ENCODE data around the gene PDGFB. TPM values are rescaled to one million over a fixed set of nuclear protein-coding genes. Genes with fewer than 3 reads are reported as not detected.
A peak's percentile ranks its signal among the peaks of the same experiment; 100 is the strongest.

Gene PDGFB
- total and polyA plus RNA-seq, 9 of the 15 experiments (the other 6 are each of a cell fraction or from before 2014, with no cell fraction given), result 0.07 to 4.0 (median 0.48) TPM; not detected in 1

- TF ChIP-seq ETS1 (conservative IDR thresholded peaks at IDR 0.05; ENCODE audit: control insufficient read depth, low read depth, low read length), result peak; percentile 38; the same call in 1 of the 2 replicates
- TF ChIP-seq, protein P1, sequence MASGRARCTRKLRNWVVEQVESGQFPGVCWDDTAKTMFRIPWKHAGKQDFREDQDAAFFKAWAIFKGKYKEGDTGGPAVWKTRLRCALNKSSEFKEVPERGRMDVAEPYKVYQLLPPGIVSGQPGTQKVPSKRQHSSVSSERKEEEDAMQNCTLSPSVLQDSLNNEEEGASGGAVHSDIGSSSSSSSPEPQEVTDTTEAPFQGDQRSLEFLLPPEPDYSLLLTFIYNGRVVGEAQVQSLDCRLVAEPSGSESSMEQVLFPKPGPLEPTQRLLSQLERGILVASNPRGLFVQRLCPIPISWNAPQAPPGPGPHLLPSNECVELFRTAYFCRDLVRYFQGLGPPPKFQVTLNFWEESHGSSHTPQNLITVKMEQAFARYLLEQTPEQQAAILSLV (tag; IDR thresholded peaks at IDR 0.05), result no peak
- TF ChIP-seq CBX1 (IDR thresholded peaks at IDR 0.05; ENCODE audit: low read depth), result 0 out of 2 replicates have a peak, but pooled peaks have one; percentile 44
- no peak for TF ChIP-seq PRPF4 (IDR thresholded peaks at IDR 0.05; ENCODE audit: insufficient read depth, low read depth, low read length, poor library complexity, severe bottlenecking)
- TF ChIP-seq SP1 (CRISPR knock-in tag; IDR thresholded peaks at IDR 0.05), result peak; percentile 59; the same call in 1 of the 2 replicates
- peak; percentile 95 for TF ChIP-seq EGR1 (conservative IDR thresholded peaks at IDR 0.05)
- TF ChIP-seq, protein P2, sequence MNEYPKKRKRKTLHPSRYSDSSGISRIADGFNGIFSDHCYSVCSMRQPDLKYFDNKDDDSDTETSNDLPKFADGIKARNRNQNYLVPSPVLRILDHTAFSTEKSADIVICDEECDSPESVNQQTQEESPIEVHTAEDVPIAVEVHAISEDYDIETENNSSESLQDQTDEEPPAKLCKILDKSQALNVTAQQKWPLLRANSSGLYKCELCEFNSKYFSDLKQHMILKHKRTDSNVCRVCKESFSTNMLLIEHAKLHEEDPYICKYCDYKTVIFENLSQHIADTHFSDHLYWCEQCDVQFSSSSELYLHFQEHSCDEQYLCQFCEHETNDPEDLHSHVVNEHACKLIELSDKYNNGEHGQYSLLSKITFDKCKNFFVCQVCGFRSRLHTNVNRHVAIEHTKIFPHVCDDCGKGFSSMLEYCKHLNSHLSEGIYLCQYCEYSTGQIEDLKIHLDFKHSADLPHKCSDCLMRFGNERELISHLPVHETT (CRISPR knock-in tag; conservative IDR thresholded peaks at IDR 0.05 in 1 of 2, IDR thresholded peaks at IDR 0.05 in 1 of 2), result peak in 1 of 2 experiments; percentile 54; a peak in 1 of 4 replicates
- peak; percentile 9 to 91; a peak in 1 of 4 replicates for TF ChIP-seq TEAD1 (CRISPR knock-in tag; IDR thresholded peaks at IDR 0.05)
- TF ChIP-seq ZNF449 (CRISPR knock-in tag; IDR thresholded peaks at IDR 0.05), result peak; percentile 50; the same call in 1 of the 2 replicates
- TF ChIP-seq FIP1L1 (IDR thresholded peaks at IDR 0.05; ENCODE audit: low read depth, low read length, poor library complexity, severe bottlenecking), result no peak
- TF ChIP-seq, protein P3, sequence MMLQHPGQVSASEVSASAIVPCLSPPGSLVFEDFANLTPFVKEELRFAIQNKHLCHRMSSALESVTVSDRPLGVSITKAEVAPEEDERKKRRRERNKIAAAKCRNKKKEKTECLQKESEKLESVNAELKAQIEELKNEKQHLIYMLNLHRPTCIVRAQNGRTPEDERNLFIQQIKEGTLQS (IDR thresholded peaks at IDR 0.05), result peak; percentile 88
- TF ChIP-seq, protein P3 (CRISPR knock-in tag; conservative IDR thresholded peaks at IDR 0.05), result no peak
- TF ChIP-seq HMGN3 (IDR thresholded peaks at IDR 0.05; ENCODE audit: borderline replicate concordance, extremely low read depth, insufficient read length, low read depth, low read length), result peak; percentile 91
Observed at GRCh38 chr22:39283322-39284141, 38.8 kb upstream of the PDGFB start (continued).

All from K562 (cell line).